GM19240 (cell line): ENCODE data around the gene C6orf132.
A peak's percentile ranks its signal among the peaks of the same experiment; 100 is the strongest.
"Not testable (repeated sequence)": the region's sequence is repeated elsewhere in the genome, so short reads cannot be mapped to it uniquely, and the experiment has no call there.

Experiments used
- DNase-seq: peaks from one replicate; pipeline ENCODE4 v3.0.0; 2011; ENCODE audit warnings: low spot score; ENCODE audit not compliant: insufficient read length

The C6orf132 gene

DNA sequence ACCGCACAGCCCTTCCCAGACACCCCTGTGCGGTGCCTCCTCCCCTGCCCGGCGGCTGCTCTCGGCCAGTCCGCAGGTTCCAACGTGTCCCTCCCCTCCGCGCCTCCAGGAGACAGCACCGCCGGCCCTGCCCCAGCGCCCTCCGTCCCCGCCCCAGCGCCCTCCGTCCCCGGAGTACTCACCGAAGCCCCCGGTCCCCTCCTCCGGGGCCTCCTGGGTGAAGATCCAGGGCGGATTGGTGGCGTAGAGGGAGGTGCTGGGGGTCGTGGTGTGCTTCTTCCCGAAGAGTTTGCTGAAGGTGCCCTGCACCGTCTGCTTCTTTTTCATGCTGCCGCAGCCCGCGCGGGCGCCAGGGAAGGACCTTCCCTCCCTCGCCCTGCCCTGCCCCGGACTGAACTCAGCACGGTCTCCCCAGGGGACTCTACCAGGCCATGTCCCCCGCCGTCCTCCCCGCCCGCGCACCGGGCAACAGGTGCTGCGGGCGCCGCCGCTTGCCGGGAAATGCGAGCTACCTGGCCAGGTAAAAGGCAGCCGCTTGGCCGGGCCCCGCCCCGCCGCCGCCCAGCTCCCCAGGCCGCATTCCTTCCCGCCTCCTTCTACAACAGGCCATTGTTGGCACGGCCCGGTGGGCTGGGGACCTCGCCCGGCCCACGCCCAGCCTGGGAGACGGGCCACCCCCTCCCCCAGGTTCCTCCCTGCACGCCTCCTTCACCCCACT, at the start of gene C6orf132:
TSS of gene C6orf132 (minus strand) at position 503 of the 718 bp plus-strand sequence. CDS start at position 327, 176 bp downstream.
- DNase-seq: no peak

DNA sequence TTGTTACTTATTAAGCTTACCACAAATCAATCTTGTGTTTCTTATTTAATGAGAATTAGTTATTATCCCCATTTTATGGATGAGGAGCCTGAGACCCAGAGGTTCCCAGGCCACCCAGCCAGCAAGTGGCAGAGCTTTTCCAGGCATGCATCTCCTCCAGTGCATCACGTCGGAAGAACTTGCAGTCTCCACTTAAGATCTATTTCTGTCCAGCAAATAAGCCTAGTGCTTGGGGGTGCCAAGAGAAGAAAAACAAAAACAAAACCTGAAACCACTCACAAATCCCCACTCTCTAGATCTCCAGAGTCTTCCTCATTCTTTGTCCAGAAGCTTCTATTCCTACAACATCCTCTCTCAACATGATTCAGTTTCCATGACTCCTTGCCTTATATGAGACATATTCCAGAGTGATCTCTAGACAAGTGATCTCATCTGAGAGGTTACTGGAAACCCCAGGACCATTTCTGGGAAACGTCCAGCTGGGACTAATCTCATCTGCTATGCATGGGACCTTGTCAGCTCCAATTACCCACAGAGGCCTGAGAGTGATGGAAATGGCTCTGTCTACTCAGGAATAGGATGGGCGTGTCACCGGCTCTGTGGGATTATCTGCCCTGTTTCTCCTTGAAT, 48.2 kb upstream of the C6orf132 start:
- no peak for DNase-seq

- DNase-seq: no peak
Measured at GRCh38 chr6:42188406-42188805, 46.0 kb upstream of the C6orf132 start.

- DNase-seq: no peak
Measured at GRCh38 chr6:42185597-42185996, 43.2 kb upstream of the C6orf132 start.

DNA sequence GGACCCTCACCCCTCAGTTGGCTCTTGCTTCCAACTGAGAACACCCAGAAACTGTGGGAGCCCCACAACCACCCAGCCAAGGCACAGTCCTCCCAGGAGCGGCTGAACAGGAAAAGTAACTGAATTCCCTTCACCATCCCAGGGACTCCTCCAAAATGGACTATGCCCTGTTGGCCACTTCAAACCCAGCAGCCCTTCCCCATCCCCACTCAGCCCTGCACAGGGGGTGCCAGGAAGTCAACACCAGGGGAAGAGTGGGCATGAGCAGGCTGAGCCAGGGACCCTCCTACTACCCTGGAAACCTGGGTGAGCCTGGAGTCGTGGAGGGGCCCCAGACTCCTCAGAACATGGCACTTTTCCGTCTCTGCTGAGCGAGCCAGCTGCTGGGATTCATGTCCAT, 42.1 kb upstream of the C6orf132 start:
- DNase-seq: no peak

- DNase-seq: no peak
Measured at GRCh38 chr6:42182101-42182500, 39.7 kb upstream of the C6orf132 start.

DNA sequence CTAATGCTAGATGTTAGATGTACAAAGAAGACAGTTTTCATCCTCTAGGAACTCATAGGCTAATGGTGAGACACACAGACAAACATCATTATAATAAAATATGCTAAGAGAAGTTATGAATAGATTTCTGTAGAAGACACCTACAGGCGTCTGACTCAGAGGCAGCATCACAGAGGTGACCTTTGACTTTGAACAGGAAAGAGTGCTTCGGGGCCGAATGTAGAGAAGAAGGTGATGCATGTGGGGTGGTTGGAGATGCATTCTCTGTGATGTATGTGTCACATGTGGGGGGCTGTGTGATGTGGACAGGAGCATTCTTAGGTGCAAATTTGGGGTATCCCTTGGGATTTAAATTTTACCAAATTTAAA, 37.5 kb upstream of the C6orf132 start:
- DNase-seq: no peak

GRCh38 chr6:42179261-42179944, 37.0 kb upstream of the C6orf132 start:
- DNase-seq: no peak

GRCh38 chr6:42177514-42178364, 35.3 kb upstream of the C6orf132 start:
- DNase-seq: no peak

DNA sequence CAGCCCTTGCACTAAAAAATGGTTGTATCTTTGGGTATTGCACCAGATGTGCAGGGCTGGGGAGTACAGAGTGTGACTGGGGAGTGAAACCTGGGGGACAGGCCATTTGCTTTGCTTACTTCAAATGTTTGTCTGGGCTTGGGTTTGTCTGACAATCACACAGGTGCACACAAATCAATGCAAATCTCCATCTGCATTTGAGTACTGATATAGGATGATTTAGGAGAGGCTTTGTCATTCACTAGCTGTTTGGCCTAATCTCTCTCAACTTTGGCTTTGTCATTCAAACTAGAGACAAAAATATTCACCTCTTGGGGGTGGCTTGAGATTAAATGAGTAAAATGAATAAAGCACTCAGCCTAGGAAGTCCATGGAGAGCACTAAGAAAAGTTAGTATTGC, 34.6 kb upstream of the C6orf132 start:
- no peak for DNase-seq

DNA sequence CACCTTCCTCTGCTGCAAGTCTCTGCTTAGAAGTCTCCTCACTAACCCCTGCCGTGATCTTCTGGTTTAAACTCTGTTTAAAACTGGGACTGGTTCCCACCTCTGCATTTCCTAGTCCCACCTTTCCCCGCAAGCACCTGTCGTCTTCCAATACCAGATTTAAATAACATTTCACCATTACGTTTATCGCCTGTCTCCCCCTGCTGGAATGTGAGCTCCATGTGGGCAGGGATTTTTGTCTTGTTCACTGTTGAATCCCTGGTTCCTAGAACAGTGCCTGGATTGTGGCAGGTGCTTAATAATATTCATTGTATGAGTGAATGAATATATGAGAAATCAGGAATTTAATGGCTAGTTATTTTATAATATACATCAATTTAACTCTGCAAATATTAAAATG, 33.4 kb upstream of the C6orf132 start:
- no peak for DNase-seq

- no peak for DNase-seq
Measured at GRCh38 chr6:42173101-42173500, 30.7 kb upstream of the C6orf132 start, which contains the start of gene GUCA1A. Gene GUCA1A (plus strand): TSS chr6:42173364. CDS start chr6:42173614, 250 bp downstream.

DNA sequence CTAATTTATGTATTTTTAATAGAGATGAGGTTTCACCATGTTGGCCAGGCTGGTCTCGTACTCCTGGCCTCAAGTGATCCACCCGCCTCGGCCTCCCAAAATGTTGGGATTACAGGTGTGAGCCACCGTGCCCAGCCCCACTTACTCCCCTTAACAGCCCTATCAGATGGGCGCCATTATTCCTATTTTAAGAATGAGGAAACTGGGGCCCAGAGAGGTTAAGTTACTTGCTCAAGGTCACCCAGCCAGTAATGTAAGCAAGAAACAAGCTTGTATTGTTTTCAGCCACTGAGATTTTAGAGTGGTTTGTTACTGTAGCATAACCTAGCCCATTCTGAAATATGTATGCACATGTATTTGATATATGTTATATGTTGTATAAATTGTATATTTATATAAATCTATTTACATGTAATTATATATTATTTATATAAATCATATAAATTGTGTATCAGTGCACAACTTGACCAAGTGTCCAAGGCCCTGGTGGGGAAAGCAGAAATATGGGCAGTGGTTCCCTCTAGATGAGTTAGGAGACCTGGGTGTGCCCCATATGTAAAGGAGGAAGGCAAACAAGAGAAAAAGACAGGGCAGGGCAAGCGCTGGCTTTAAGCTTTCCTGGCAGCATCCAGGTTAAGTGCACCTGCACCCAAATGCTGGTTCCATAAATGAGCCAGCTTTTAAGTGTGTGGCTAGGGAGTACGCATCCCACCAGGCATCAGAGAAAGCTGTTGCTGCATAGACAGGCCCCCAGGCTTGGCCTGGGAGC, 29.6 kb upstream of the C6orf132 start:
- DNase-seq: no peak

DNA sequence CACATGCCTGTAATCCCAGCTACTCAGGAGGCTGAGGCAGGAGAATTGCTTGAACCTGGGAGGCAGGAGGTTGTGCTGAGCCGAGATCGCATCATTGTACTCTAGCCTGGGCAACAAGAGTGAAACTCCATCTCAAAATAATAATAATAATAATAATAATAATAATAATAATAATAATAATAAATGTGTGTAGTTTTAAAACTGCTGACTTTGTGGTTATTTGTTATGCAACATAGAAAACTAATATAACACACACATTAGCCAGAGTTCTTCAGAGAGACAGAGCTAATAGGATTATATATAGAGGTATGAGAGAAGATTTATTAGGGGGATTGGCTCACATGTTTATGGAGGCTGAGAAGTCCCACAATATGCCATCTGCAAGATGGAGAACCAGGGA, 27.4 kb upstream of the C6orf132 start:
- DNase-seq: not testable (repeated sequence)

- DNase-seq: no peak
Measured at GRCh38 chr6:42168650-42169049, 26.2 kb upstream of the C6orf132 start.

- peak; percentile 90 for DNase-seq
Measured at GRCh38 chr6:42166444-42167141, 24.2 kb upstream of the C6orf132 start.

DNA sequence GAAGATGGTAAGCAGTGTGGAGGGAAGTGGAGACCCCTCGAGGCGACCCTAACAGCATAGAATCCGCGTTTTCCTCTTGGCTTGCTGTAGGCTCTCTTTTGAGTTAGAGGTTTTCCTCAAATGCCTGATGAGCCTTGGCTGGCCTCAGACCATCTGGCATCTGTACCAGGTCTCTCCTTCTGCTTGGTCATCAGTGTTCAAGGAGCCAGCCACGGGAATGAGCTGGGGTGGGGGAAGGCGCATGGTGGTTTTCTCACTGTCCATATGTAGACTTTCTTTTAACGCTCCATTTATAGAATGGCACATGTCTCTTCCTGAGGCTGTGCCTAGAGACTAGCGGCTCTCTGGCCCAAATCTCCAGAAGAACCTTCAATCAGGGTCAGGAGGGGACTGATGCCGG, 22.6 kb upstream of the C6orf132 start:
- DNase-seq: no peak

GRCh38 chr6:42163981-42164380, 21.6 kb upstream of the C6orf132 start:
- DNase-seq: no peak

DNA sequence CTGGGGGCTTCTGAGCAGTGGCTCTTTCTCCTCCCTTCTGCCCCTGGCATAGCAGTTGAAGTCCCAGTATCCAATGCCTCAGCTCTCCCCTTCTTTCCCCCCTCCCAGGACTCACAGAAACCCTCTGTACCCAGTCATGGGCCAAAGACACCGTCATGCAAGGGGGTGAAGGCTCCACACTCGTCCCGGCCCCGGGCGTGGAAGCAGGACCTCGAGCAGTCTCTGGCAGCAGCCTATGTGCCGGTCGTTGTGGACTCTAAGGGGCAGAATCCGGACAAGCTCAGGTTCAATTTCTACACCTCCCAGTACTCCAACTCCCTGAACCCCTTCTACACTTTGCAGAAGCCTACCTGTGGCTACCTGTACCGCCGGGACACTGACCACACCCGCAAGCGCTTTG, 20.4 kb upstream of the C6orf132 start:
- DNase-seq: no peak

GRCh38 chr6:42162384-42162783, 20.0 kb upstream of the C6orf132 start:
- no peak for DNase-seq
